ENCODE measurements around the gene ARHGAP21. TPM values are rescaled to one million over a fixed set of nuclear protein-coding genes. Genes with fewer than 3 reads are reported as not detected.

The ARHGAP21 gene
- total and polyA plus RNA-seq, 11 donors: 20.8 to 71.9 (median 48.4) TPM

- no peak for DNase-seq
Measured at GRCh38 chr10:24541239-24541753, 182.4 kb downstream of the ARHGAP21 start.

GRCh38 chr10:24536636-24537035 is 187.1 kb downstream of the ARHGAP21 start:
- H3K9me3 ChIP-seq: no peaks in the 10 kb centered on the region
- H3K27me3 ChIP-seq: no peaks in the 10 kb centered on the region
- 90 to 93% (median 92%) methylated on average over 11 of the region's 11 CpGs for WGBS, 4 donors
- ATAC-seq (no peak), DNase-seq (no peak)
- H3K4me1 ChIP-seq: no peaks in the 10 kb centered on the region
- intact Hi-C loops (cut with DNase I): no loop called here
- peaks cover 0 to 99% (median 78%) of the 10 kb centered on the region in 9 donors for H3K36me3 ChIP-seq
- no peak overlapping the region for H3K4me3 ChIP-seq
- H3K27ac ChIP-seq: no peak overlapping the region
- TF ChIP-seq POLR2A (IDR thresholded peaks at IDR 0.05) (no peak), CTCF (IDR thresholded peaks at IDR 0.05) (no peak)

More at GRCh38 chr10:24541239-24541753, 182.4 kb downstream of the ARHGAP21 start:
- no peak for TF ChIP-seq POLR2A (IDR thresholded peaks at IDR 0.05)
- no peak for TF ChIP-seq CTCF (IDR thresholded peaks at IDR 0.05)
- peak in 1 of 4 donors; percentile 15 for ATAC-seq
- H3K9me3 ChIP-seq: no peaks in the 10 kb centered on the region
- no peaks in the 10 kb centered on the region for H3K27me3 ChIP-seq
- 93 to 97% (median 94%) methylated on average over 9 of the region's 9 CpGs for whole genome bisulfite sequencing, 4 donors
- no peak overlapping the region for H3K27ac ChIP-seq
- no peaks in the 10 kb centered on the region for H3K4me1 ChIP-seq
- no peak overlapping the region for H3K4me3 ChIP-seq
- peaks cover 0 to 99% (median 73%) of the 10 kb centered on the region in 9 donors for H3K36me3 ChIP-seq
- intact Hi-C loops (cut with DNase I): loop anchor here in 1 of 10 donors (10.0 kb wide), 1 partner anchor 64 kb away; no protein-coding TSS in a partner anchor

GRCh38 chr10:24533981-24534380 is 189.7 kb downstream of the ARHGAP21 start:
- no peak for TF ChIP-seq POLR2A (IDR thresholded peaks at IDR 0.05)
- TF ChIP-seq CTCF (IDR thresholded peaks at IDR 0.05): no peak
- peaks cover 0 to 99% (median 78%) of the 10 kb centered on the region in 9 donors for H3K36me3 ChIP-seq

More at GRCh38 chr10:24533981-24534380, 189.7 kb downstream of the ARHGAP21 start:
- ATAC-seq (no peak), DNase-seq (no peak)
- WGBS, 4 donors: 93 to 96% (median 94%) methylated on average over 4 of the region's 4 CpGs
- intact Hi-C loops (cut with DNase I): no loop called here
- Histone ChIP-seq H3K9me3 (no peaks in the 10 kb centered on the region), H3K4me3 (no peak overlapping the region), H3K27me3 (no peaks in the 10 kb centered on the region), H3K4me1 (peaks cover 0 to 6% (median 0%) of the 10 kb centered on the region in 12 donors), H3K27ac (no peak overlapping the region)

Other genes starting within 250 kb of the ARHGAP21 start
- 10 to 100 TPM in 1 of 9 donors, 1 to 10 TPM in 8; 1.9 to 13.1 (median 4.6) TPM for gene PRTFDC1, start 228.7 kb upstream of the ARHGAP21 start, total RNA-seq
- gene PRTFDC1, start 228.7 kb upstream of the ARHGAP21 start, polyA plus RNA-seq: 1 to 10 TPM; 3.3 to 5.2 TPM

Data from heart left ventricle (tissue), 16 donors.